ENCODE data around the gene FAU. TPM values are rescaled to one million over a fixed set of nuclear protein-coding genes. Genes with fewer than 3 reads are reported as not detected.

FAU gene
- total and polyA plus RNA-seq, 2 of the 13 experiments (the other 11 are each of a cell fraction or from before 2014, with no cell fraction given), result 374 to 869 TPM

DNA sequence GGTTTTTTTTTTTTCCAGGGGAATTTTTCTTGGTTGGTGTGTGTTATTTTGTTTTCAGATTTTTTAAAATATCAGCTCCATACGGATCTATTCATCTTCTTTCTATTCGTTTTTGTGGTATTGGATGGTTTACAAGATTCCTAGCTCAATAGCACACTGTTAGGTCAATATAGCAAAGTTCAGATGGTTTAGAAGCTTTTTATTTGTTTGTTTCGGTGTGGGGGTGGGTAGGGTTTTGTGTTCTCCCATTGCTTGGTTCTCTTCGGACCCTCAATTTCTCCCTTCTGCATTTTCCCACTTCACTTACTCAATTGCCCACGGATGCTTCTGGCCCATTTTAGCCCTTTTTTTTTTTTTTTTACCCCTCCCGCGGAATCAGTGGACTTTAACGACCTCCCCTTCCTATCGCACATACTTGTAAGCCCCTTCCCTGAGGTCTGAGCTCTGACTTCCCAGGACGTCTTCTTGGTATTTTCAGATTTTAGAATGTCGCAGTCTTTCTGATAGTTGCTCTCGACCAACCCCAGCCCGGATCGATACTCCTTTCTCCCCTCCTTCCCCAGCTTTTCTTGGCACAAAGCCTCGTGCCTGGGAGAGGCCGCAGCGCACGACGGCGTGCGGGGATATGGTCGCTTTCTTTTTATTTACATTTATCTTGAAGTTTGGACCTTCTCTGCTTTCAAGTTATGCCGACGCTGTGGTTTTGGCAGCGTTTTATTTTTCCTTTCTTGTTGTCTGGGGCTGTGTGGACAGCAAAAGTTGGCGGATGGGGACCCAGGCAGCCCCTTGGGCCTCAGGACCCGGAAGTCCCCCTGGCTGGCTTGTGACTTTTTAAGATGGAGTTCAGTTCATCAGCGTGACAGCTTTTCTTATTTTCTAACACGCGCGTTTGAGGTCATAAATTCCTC is 43.7 kb upstream of the FAU start (continued):
- TF ChIP-seq CC2D1A (CRISPR knock-in tag; IDR thresholded peaks at IDR 0.05) (no peak), ZNF619 (CRISPR knock-in tag; IDR thresholded peaks at IDR 0.05) (no peak), POLR2A (IDR thresholded peaks at IDR 0.05; ENCODE audit: insufficient read depth in 1 of 2, low read depth in 2 of 2, low read length in 2 of 2) (peak; percentile 38 to 56; a peak in 3 of 4 replicates), LRRFIP1 (CRISPR knock-in tag; conservative IDR thresholded peaks at IDR 0.05) (no peak), MEIS2 (CRISPR knock-in tag; IDR thresholded peaks at IDR 0.05) (no peak), ZNF652 (CRISPR knock-in tag; IDR thresholded peaks at IDR 0.05; ENCODE audit: borderline replicate concordance, low read depth) (no peak), ZNF24 (IDR thresholded peaks at IDR 0.05) (no peak), HOXD1 (CRISPR knock-in tag; IDR thresholded peaks at IDR 0.05) (no peak), YEATS4 (CRISPR knock-in tag; IDR thresholded peaks at IDR 0.05; ENCODE audit: borderline replicate concordance) (peak; percentile 37; the same call in 1 of the 2 replicates), CHCHD3 (CRISPR knock-in tag; IDR thresholded peaks at IDR 0.05) (no peak), RARG (CRISPR knock-in tag; IDR thresholded peaks at IDR 0.05; ENCODE audit: low read depth) (no peak), TFDP2 (CRISPR knock-in tag; IDR thresholded peaks at IDR 0.05) (peak; percentile 71), ZNF264 (CRISPR knock-in tag; IDR thresholded peaks at IDR 0.05) (0 out of 2 replicates have a peak, but pooled peaks have one; percentile 39), PBX2 (CRISPR knock-in tag; IDR thresholded peaks at IDR 0.05) (no peak), NAIF1 (CRISPR knock-in tag; IDR thresholded peaks at IDR 0.05; ENCODE audit: borderline replicate concordance) (no peak), JUND (CRISPR knock-in tag; IDR thresholded peaks at IDR 0.05) (no peak)
- TF ChIP-seq, protein P1, sequence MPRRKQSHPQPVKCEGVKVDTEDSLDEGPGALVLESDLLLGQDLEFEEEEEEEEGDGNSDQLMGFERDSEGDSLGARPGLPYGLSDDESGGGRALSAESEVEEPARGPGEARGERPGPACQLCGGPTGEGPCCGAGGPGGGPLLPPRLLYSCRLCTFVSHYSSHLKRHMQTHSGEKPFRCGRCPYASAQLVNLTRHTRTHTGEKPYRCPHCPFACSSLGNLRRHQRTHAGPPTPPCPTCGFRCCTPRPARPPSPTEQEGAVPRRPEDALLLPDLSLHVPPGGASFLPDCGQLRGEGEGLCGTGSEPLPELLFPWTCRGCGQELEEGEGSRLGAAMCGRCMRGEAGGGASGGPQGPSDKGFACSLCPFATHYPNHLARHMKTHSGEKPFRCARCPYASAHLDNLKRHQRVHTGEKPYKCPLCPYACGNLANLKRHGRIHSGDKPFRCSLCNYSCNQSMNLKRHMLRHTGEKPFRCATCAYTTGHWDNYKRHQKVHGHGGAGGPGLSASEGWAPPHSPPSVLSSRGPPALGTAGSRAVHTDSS (CRISPR knock-in tag; conservative IDR thresholded peaks at IDR 0.05), result no peak
- TF ChIP-seq, protein P2, sequence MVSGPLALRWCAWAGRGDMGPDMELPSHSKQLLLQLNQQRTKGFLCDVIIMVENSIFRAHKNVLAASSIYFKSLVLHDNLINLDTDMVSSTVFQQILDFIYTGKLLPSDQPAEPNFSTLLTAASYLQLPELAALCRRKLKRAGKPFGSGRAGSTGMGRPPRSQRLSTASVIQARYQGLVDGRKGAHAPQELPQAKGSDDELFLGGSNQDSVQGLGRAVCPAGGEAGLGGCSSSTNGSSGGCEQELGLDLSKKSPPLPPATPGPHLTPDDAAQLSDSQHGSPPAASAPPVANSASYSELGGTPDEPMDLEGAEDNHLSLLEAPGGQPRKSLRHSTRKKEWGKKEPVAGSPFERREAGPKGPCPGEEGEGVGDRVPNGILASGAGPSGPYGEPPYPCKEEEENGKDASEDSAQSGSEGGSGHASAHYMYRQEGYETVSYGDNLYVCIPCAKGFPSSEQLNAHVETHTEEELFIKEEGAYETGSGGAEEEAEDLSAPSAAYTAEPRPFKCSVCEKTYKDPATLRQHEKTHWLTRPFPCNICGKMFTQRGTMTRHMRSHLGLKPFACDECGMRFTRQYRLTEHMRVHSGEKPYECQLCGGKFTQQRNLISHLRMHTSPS (CRISPR knock-in tag; IDR thresholded peaks at IDR 0.05; ENCODE audit: low read depth), result no peak
- TF ChIP-seq, protein P3, sequence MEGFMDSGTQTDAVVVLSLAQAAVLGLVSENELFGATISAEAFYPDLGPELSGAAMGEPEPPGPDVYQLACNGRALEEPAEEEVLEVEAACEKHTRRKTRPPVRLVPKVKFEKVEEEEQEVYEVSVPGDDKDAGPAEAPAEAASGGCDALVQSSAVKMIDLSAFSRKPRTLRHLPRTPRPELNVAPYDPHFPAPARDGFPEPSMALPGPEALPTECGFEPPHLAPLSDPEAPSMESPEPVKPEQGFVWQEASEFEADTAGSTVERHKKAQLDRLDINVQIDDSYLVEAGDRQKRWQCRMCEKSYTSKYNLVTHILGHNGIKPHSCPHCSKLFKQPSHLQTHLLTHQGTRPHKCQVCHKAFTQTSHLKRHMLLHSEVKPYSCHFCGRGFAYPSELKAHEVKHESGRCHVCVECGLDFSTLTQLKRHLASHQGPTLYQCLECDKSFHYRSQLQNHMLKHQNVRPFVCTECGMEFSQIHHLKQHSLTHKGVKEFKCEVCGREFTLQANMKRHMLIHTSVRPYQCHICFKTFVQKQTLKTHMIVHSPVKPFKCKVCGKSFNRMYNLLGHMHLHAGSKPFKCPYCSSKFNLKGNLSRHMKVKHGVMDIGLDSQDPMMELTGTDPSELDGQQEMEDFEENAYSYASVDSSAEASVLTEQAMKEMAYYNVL (CRISPR knock-in tag; IDR thresholded peaks at IDR 0.05; ENCODE audit: borderline replicate concordance), result no peak; the same call in 1 of the 2 replicates

Measured in HepG2 (cell line).